C4-2B (cell line): Measurements from ENCODE around the gene BSPRY.

Source experiments
- H3K27ac ChIP-seq: fragments of 450-650 bp; 2 replicates; pipeline ENCODE4 v1.5.1; 2017
- CTCF ChIP-seq: fragments of 450-650 bp; conservative IDR thresholded peaks from 2 replicates; pipeline ENCODE4 v1.5.1; 2017; ENCODE audit warnings: mild to moderate bottlenecking
- ZFX ChIP-seq: fragments of 450-650 bp; IDR thresholded peaks from 2 replicates; pipeline ENCODE4 v1.6.1; 2017

BSPRY gene

GRCh38 chr9:113369855-113370140 is 20.5 kb downstream of the BSPRY start:
- TF ChIP-seq ZFX = no peak
- no peak for TF ChIP-seq CTCF

GRCh38 chr9:113370806-113371325 is 21.5 kb downstream of the BSPRY start:
- no peak overlapping the region for H3K27ac ChIP-seq
- TF ChIP-seq CTCF (no peak), ZFX (no peak)

More at GRCh38 chr9:113369855-113370140, 20.5 kb downstream of the BSPRY start:
- H3K27ac ChIP-seq = no peak overlapping the region

- TF ChIP-seq ZFX = no peak
- TF ChIP-seq CTCF = no peak
- H3K27ac ChIP-seq = no peak overlapping the region
Observed at GRCh38 chr9:113372059-113372458, 22.7 kb downstream of the BSPRY start.

- H3K27ac ChIP-seq = no peak overlapping the region
- TF ChIP-seq ZFX (no peak), CTCF (no peak)
Observed at GRCh38 chr9:113373256-113373655, 23.9 kb downstream of the BSPRY start.

GRCh38 chr9:113373676-113374392 is 24.5 kb downstream of the BSPRY start:
- no peak overlapping the region for H3K27ac ChIP-seq
- TF ChIP-seq CTCF = no peak
- TF ChIP-seq ZFX = no peak

GRCh38 chr9:113375057-113376023 is 26.0 kb downstream of the BSPRY start:
- TF ChIP-seq CTCF (no peak), ZFX (no peak)
- peak overlapping the region; percentile 80; the same call in 1 of the 2 replicates for H3K27ac ChIP-seq
